Tibial nerve (tissue), 4 donors: ENCODE measurements around the gene CYS1. TPM values are rescaled to one million over a fixed set of nuclear protein-coding genes. Genes with fewer than 3 reads are reported as not detected.

Experiments used
- DNase-seq, 2 donors: peaks; one replicate each; pipeline ENCODE4 v3.0.0-alpha.2; 2019; ENCODE audit warnings: low spot score in 2 of 2
- H3K27ac ChIP-seq, 4 donors: fragments of 200-600 bp; sonication (generic) in 3 of 4; one replicate each; pipeline ENCODE4 v1.5.1; 2017 to 2019; ENCODE audit warnings: mild to moderate bottlenecking in 1 of 4
- H3K27me3 ChIP-seq, 2 donors: fragments of 200-600 bp; sonication (generic) in 1 of 2; one replicate each; pipeline versions ENCODE4 v1.5.1 to v1.6.0; 2017 to 2019
- H3K36me3 ChIP-seq, 3 donors: fragments of 200-600 bp; sonication (generic); one replicate each; pipeline ENCODE4 v1.5.1; 2018 to 2019
- H3K4me1 ChIP-seq, 4 donors: fragments of 200-600 bp; sonication (generic) in 3 of 4; one replicate each; pipeline ENCODE4 v1.5.1; 2017 to 2019
- H3K4me3 ChIP-seq, 4 donors: fragments of 200-600 bp; sonication (generic) in 3 of 4; one replicate each; pipeline ENCODE4 v1.5.1; 2017 to 2019; ENCODE audit warnings: mild to moderate bottlenecking in 1 of 4, moderate library complexity in 1 of 4
- H3K9me3 ChIP-seq, 4 donors: fragments of 200-600 bp; sonication (generic) in 3 of 4; one replicate each; pipeline ENCODE4 v1.5.1; 2017 to 2019
- EP300 ChIP-seq, 2 donors: sonication (generic); formaldehyde crosslinking; IDR thresholded peaks; one replicate each; pipeline ENCODE4 v1.6.1; 2017; ENCODE audit warnings: antibody characterized with exemption in 2 of 2, mild to moderate bottlenecking in 1 of 2
- POLR2A ChIP-seq, 2 donors: fragments of 450-650 bp; IDR thresholded peaks; one replicate each; pipeline ENCODE4 v1.6.1; 2017; ENCODE audit warnings: antibody characterized with exemption in 2 of 2, mild to moderate bottlenecking in 2 of 2, moderate library complexity in 2 of 2
- WGBS, 2 donors: methylation state at CpG; one replicate each; pipeline ENCODE4 v1.1.5; 2018; 5-methylcytosine and 5-hydroxymethylcytosine counted together
- total RNA-seq, 4 donors: library from RNA; depleted of rRNA; stranded (reverse); fragments of >200 nt; gene quantifications; one replicate each; pipeline ENCODE4 v1.1.0, GENCODE V29; 2016
- TF ChIP-seq, protein P1 (sequence below), 5 experiments: fragments of 200-600 bp in 3 of 5; fragments of 450-650 bp in 2 of 5; sonication (generic) in 3 of 5; IDR thresholded peaks; one replicate each; pipeline ENCODE4 v1.5.1; 2016 to 2019; ENCODE audit warnings: antibody characterized with exemption in 5 of 5, mild to moderate bottlenecking in 3 of 5, moderate library complexity in 2 of 5

CYS1 gene
- total RNA-seq, 4 donors from 2014 or later: 2.7 to 17.5 (median 10.9) TPM

DNA sequence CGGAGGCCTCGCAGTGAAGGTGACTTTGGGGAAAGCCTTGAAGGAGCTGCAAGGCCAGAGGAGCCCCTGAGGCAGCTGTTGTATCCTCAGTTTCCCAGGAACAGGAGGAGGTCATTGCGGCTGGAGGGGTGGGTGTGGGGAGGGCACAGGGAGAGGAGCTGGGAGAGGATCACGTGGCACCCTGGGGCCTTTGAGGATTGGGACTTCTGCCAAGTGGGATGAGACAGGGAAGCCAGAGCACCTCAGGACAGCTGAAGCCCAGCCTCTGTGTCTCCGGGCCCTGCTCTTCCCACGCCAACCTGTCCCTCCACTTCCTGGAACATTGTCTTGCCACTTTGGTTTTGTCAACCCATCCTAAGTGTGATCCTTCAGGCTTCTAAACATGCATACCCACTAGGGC is 23.0 kb upstream of the CYS1 start:
- no peaks in the 10 kb centered on the region for H3K27me3 ChIP-seq
- no peaks in the 10 kb centered on the region for H3K9me3 ChIP-seq
- DNase-seq: no peak
- 82 to 88% methylated on average over 6 of the region's 6 CpGs for WGBS, 2 donors
- H3K4me3 ChIP-seq: no peak overlapping the region
- H3K4me1 ChIP-seq: peaks cover 0 to 4% (median 0%) of the 10 kb centered on the region in 4 donors
- no peak for TF ChIP-seq EP300 (IDR thresholded peaks at IDR 0.05)
- TF ChIP-seq, protein P1, sequence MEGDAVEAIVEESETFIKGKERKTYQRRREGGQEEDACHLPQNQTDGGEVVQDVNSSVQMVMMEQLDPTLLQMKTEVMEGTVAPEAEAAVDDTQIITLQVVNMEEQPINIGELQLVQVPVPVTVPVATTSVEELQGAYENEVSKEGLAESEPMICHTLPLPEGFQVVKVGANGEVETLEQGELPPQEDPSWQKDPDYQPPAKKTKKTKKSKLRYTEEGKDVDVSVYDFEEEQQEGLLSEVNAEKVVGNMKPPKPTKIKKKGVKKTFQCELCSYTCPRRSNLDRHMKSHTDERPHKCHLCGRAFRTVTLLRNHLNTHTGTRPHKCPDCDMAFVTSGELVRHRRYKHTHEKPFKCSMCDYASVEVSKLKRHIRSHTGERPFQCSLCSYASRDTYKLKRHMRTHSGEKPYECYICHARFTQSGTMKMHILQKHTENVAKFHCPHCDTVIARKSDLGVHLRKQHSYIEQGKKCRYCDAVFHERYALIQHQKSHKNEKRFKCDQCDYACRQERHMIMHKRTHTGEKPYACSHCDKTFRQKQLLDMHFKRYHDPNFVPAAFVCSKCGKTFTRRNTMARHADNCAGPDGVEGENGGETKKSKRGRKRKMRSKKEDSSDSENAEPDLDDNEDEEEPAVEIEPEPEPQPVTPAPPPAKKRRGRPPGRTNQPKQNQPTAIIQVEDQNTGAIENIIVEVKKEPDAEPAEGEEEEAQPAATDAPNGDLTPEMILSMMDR (IDR thresholded peaks at IDR 0.05): no peak
- H3K36me3 ChIP-seq: no peaks in the 10 kb centered on the region
- no peak overlapping the region for H3K27ac ChIP-seq

DNA sequence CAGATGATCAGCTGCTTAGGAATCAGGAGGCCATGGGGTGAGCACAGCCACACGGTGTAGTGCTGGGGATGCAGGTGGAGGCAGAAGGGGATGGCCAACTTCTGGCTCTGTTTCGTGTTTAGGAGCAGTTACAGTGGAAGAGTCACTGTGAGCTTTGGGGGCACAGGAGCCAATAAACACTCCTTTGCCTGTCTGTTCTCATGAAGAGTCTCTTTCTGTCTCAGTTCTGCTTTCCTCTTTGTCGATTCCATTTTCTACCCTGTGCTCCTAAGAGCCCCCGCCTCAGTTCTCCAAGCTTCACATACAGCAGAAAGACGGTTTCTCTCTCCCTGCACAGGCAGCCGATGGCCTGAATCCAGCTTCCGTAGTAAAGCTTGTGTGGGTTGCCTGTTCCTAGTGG is 21.3 kb upstream of the CYS1 start:
- H3K4me3 ChIP-seq: no peak overlapping the region
- no peaks in the 10 kb centered on the region for H3K9me3 ChIP-seq
- 33 to 34% methylated on average over 7 of the region's 7 CpGs for WGBS, 2 donors
- H3K36me3 ChIP-seq: no peaks in the 10 kb centered on the region
- H3K4me1 ChIP-seq: peaks cover 0 to 5% (median 2%) of the 10 kb centered on the region in 4 donors
- no peak for DNase-seq
- TF ChIP-seq, protein P1 (IDR thresholded peaks at IDR 0.05): no peak
- TF ChIP-seq EP300 (IDR thresholded peaks at IDR 0.05) (no peak), POLR2A (IDR thresholded peaks at IDR 0.05) (no peak)
- H3K27me3 ChIP-seq: no peaks in the 10 kb centered on the region
- no peak overlapping the region for H3K27ac ChIP-seq

DNA sequence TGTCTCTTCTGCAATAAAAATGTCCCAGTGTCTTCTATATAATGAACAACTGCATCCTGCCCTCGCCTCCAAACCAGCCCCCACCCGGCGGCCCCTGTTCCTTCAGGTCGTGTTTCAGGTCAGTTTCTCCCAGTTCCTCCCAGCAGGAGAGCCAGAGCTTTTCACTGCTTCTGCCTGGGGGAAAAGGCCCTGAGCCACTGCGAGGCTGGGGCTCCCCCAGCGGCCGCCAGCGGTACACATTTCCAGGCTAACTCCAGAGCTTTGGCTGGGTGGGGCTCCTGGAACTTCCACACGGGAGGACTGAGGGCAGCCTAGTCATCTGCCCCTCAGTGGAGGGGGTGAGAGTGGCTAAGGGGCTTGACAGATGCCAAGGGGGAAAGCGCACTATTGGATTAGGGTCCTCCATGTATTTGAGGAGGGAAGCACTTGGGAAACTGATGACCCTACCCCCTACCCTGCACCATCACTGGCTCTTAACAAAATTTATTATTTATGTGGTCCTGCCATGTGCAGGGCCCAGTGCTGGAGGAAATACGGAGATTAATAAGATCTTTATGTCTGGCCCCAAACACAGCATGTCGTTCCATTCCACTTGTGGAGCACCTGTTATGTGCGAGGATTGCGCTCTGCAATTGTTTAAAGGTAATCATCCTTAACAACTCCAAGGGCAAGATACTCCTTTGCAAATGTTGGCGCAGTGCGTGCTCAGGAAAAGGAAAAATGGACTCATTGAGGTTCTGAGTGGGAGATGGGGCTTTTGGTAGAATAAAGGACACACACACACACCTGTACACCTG is 17.3 kb upstream of the CYS1 start:
- 37 to 39% methylated on average over 15 to 16 of the region's 16 CpGs for WGBS, 2 donors
- H3K4me3 ChIP-seq: no peak overlapping the region
- H3K27ac ChIP-seq: no peak overlapping the region
- TF ChIP-seq, protein P1 (IDR thresholded peaks at IDR 0.05): peak; percentile 81 to 97 (median 90)
- TF ChIP-seq POLR2A (IDR thresholded peaks at IDR 0.05) (no peak), EP300 (IDR thresholded peaks at IDR 0.05) (no peak)
- peaks cover 0 to 5% (median 2%) of the 10 kb centered on the region in 4 donors for H3K4me1 ChIP-seq
- peaks cover 0 to 18% of the 10 kb centered on the region in 2 donors for H3K27me3 ChIP-seq
- no peaks in the 10 kb centered on the region for H3K36me3 ChIP-seq
- H3K9me3 ChIP-seq: no peaks in the 10 kb centered on the region
- DNase-seq: peak; percentile 33 to 50

DNA sequence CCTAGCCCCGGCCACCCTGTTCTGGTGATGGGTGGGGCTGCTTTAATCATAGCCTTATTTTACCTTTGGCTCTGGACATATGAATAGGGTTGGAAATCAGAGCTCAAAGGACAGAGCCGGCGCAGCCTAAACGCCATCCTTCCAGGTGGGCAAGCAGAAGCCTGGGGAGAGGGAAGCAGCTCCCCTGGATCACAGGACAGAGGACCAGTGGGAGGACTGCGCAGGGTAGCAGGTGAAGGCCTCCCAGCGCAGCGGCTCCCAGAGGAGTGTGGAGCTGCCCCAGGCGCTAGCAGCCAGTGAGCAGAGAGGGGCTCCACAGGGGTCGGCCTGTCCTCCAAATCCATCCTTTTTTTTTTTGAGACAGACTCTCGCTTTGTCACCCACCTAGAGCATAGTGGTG is 16.4 kb upstream of the CYS1 start:
- Histone ChIP-seq H3K4me3 (no peak overlapping the region), H3K27ac (no peak overlapping the region), H3K4me1 (peaks cover 0 to 5% (median 1%) of the 10 kb centered on the region in 4 donors), H3K27me3 (peaks cover 0 to 22% of the 10 kb centered on the region in 2 donors), H3K9me3 (no peaks in the 10 kb centered on the region), H3K36me3 (no peaks in the 10 kb centered on the region)
- TF ChIP-seq, protein P1 (IDR thresholded peaks at IDR 0.05): no peak
- no peak for TF ChIP-seq EP300 (IDR thresholded peaks at IDR 0.05)
- TF ChIP-seq POLR2A (IDR thresholded peaks at IDR 0.05): no peak
- no peak for DNase-seq
- WGBS, 2 donors: 92 to 96% methylated on average over 10 of the region's 10 CpGs

DNA sequence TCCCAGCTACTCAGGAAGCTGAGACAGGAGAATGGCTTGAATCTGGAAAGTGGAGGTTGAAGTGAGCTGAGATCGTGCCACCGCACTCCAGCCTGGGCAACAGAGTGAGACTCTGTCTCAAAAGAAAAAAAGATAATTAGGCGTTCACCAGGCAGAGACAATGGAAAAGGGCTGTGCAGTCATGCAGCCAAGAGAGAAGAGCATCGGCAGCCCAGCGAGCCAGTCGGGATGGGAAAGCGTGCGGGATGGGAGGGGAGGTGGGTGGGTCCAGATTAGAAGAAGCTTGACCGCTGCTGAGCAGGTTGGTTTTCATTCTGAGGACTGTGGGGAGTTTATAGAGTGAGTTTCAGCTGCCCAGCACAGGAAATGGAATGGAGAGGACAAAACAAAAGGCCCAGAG is 15.0 kb upstream of the CYS1 start:
- Histone ChIP-seq H3K27ac (no peak overlapping the region), H3K9me3 (no peaks in the 10 kb centered on the region), H3K4me1 (peaks cover 0 to 7% (median 3%) of the 10 kb centered on the region in 4 donors), H3K4me3 (no peak overlapping the region), H3K36me3 (no peaks in the 10 kb centered on the region), H3K27me3 (peaks cover 0 to 32% of the 10 kb centered on the region in 2 donors)
- WGBS, 2 donors: 70 to 80% methylated on average over 9 of the region's 9 CpGs
- no peak for DNase-seq
- TF ChIP-seq EP300 (IDR thresholded peaks at IDR 0.05): no peak
- TF ChIP-seq, protein P1 (IDR thresholded peaks at IDR 0.05): no peak
